ENCODE measurements around the gene CCR6.
"Not testable (repeated sequence)": the region's sequence is repeated elsewhere in the genome, so short reads cannot be mapped to it uniquely, and the experiment has no call there.

The CCR6 gene

GRCh38 chr6:167122827-167123657 is at the start of gene CCR6:
CCR6 (plus strand) TSS chr6:167123096; CDS start chr6:167136135, 13,039 bp downstream.
- DNase-seq: no peak

GRCh38 chr6:167073679-167074274 is 49.1 kb upstream of the CCR6 start:
- DNase-seq: no peak

GRCh38 chr6:167077241-167077932 is 45.5 kb upstream of the CCR6 start:
- DNase-seq: no peak

- DNase-seq: no peak
Observed at GRCh38 chr6:167078745-167079144, 44.2 kb upstream of the CCR6 start.

GRCh38 chr6:167079853-167080297 is 43.0 kb upstream of the CCR6 start:
- no peak for DNase-seq

- DNase-seq: no peak
Observed at GRCh38 chr6:167087857-167088354, 35.0 kb upstream of the CCR6 start.

- not testable (repeated sequence) for DNase-seq
Observed at GRCh38 chr6:167088741-167089140, 34.2 kb upstream of the CCR6 start.

- no peak for DNase-seq
Observed at GRCh38 chr6:167089243-167090142, 33.4 kb upstream of the CCR6 start.

- DNase-seq: no peak
Observed at GRCh38 chr6:167090171-167090570, 32.7 kb upstream of the CCR6 start.

- peak; percentile 83 for DNase-seq
Observed at GRCh38 chr6:167091026-167091804, 31.7 kb upstream of the CCR6 start.

- DNase-seq: no peak
Observed at GRCh38 chr6:167091805-167092107, 31.1 kb upstream of the CCR6 start.

GRCh38 chr6:167092672-167093339 is 30.1 kb upstream of the CCR6 start:
- peak; percentile 33 for DNase-seq

GRCh38 chr6:167093406-167093921 is 29.4 kb upstream of the CCR6 start:
- no peak for DNase-seq

- no peak for DNase-seq
Observed at GRCh38 chr6:167093922-167094432, 28.9 kb upstream of the CCR6 start.

- no peak for DNase-seq
Observed at GRCh38 chr6:167094436-167094819, 28.5 kb upstream of the CCR6 start.

GRCh38 chr6:167094820-167095637 is 27.9 kb upstream of the CCR6 start:
- no peak for DNase-seq

- no peak for DNase-seq
Observed at GRCh38 chr6:167095888-167096287, 27.0 kb upstream of the CCR6 start.

- no peak for DNase-seq
Observed at GRCh38 chr6:167096991-167097390, 25.9 kb upstream of the CCR6 start.

GRCh38 chr6:167097770-167098169 is 25.1 kb upstream of the CCR6 start:
- DNase-seq: no peak

GRCh38 chr6:167098825-167099225 is 24.1 kb upstream of the CCR6 start:
- DNase-seq: no peak

All from hematopoietic multipotent progenitor cell treated with erythropoietin and hydrocortisone succinate and interleukin-3 and kit ligand, for 4 days (in vitro differentiated cells).